Thyroid gland (tissue), 4 donors: ENCODE data around the gene DDHD1. TPM values are rescaled to one million over a fixed set of nuclear protein-coding genes. Genes with fewer than 3 reads are reported as not detected.

Experiments used
- DNase-seq, 2 donors: peaks; one replicate each; pipeline ENCODE4 v3.0.0-alpha.2; 2019
- H3K27ac ChIP-seq, 3 donors: fragments of 200-600 bp; sonication (generic); 1 replicate in 2 of 3; 2 replicates in 1 of 3; pipeline ENCODE4 v1.5.1; 2016 to 2019; ENCODE audit warnings: mild to moderate bottlenecking in 1 of 3, moderate library complexity in 1 of 3
- H3K27me3 ChIP-seq: fragments of 200-600 bp; sonication (generic); one replicate; pipeline ENCODE4 v1.5.1; 2019
- H3K36me3 ChIP-seq, 2 donors: fragments of 200-600 bp; sonication (generic); one replicate each; pipeline ENCODE4 v1.5.1; 2016 to 2019
- H3K4me1 ChIP-seq, 2 donors: fragments of 200-600 bp; sonication (generic); one replicate each; pipeline ENCODE4 v1.5.1; 2017 to 2019
- H3K4me3 ChIP-seq, 3 donors: fragments of 200-600 bp; sonication (generic); replicated peaks in 1 of 3; 1 replicate in 2 of 3; 2 replicates in 1 of 3; pipeline ENCODE4 v1.5.1; 2016; ENCODE audit warnings: mild to moderate bottlenecking in 1 of 3
- H3K9me3 ChIP-seq: fragments of 200-600 bp; sonication (generic); one replicate; pipeline ENCODE4 v1.5.1; 2017
- POLR2A ChIP-seq, 2 donors: fragments of 450-650 bp; IDR thresholded peaks; one replicate each; pipeline ENCODE4 v1.6.1; 2017; ENCODE audit warnings: antibody characterized with exemption in 2 of 2, mild to moderate bottlenecking in 2 of 2, moderate library complexity in 1 of 2
- WGBS, 2 donors: methylation state at CpG; one replicate each; pipeline ENCODE4 v1.1.5; 2017; 5-methylcytosine and 5-hydroxymethylcytosine counted together
- intact Hi-C: fragments of 100-400 bp; cut with DNase I; formaldehyde crosslinking; loops from one replicate; pipeline ENCODE4 v1.15.1; 2023
- total RNA-seq, 4 donors: library from RNA; depleted of rRNA; stranded (reverse); fragments of >200 nt; gene quantifications; one replicate each; pipeline ENCODE4 v1.2.3, GENCODE V29; 2016
- TF ChIP-seq, protein P1 (sequence below), 6 experiments: fragments of 200-600 bp in 3 of 6; fragments of 450-650 bp in 3 of 6; sonication (generic) in 3 of 6; IDR thresholded peaks; one replicate each; pipeline ENCODE4 v1.5.1; 2016 to 2019; ENCODE audit warnings: antibody characterized with exemption in 6 of 6, mild to moderate bottlenecking in 2 of 6, inconsistent platforms in 1 of 6, moderate library complexity in 1 of 6

DDHD1 gene
- total RNA-seq, 4 donors from 2014 or later = 17.1 to 34.6 (median 18.5) TPM

DNA sequence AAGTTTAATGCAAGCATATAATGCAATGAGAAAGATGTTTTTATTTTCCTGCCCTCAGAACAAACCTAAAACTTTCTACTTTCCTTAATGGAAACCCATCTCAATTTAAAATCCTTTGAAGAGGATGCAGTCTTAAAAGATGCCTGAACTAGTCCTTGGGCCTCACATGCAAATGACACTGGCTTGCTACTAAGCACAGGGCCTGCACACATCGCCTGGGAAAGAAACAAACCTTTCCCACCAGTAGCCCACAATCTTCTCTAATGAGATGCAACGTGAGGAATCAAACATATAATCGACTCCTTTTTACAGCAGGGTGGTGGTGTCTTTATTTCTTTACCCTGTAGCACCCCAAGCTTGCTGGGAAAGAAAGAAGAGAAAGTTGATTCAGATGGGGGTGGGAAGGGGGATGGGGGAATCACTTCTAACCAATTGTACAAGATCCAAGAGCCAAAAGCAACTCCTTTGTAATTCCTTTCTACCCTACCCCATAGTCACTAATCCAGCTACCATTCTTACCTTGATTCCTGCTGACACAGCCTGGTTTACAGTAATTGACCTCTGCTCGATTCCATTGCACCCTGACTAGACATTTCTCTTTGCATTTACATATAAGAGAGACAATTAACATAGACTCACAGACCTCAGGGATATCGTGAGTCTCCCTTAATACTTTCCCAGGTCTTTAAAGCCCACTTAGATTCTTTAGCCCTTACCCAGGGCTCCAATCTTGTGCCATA, 132.8 kb downstream of the DDHD1 start:
- intact Hi-C loops = no loop called here

DNA sequence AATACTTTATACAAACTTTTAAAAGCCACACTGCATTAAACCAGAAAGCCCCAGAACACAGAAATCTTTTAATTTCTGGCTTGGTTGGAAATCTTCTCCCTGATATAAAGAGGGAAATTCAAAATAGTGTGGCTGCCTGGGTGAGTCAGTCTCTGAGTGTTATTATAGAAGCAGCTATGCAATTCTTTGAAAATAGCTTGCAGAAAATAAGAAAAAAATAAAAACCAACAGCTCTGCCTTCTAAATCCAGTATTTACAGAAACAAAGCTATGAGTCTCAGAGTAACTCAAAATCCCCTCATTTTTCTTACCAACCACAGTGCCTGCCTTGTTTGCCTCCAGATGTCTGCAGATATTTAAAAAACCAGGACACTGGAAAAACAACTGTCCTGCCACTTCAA, 133.7 kb downstream of the DDHD1 start:
- TF ChIP-seq POLR2A (IDR thresholded peaks at IDR 0.05) = no peak
- TF ChIP-seq, protein P1, sequence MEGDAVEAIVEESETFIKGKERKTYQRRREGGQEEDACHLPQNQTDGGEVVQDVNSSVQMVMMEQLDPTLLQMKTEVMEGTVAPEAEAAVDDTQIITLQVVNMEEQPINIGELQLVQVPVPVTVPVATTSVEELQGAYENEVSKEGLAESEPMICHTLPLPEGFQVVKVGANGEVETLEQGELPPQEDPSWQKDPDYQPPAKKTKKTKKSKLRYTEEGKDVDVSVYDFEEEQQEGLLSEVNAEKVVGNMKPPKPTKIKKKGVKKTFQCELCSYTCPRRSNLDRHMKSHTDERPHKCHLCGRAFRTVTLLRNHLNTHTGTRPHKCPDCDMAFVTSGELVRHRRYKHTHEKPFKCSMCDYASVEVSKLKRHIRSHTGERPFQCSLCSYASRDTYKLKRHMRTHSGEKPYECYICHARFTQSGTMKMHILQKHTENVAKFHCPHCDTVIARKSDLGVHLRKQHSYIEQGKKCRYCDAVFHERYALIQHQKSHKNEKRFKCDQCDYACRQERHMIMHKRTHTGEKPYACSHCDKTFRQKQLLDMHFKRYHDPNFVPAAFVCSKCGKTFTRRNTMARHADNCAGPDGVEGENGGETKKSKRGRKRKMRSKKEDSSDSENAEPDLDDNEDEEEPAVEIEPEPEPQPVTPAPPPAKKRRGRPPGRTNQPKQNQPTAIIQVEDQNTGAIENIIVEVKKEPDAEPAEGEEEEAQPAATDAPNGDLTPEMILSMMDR (IDR thresholded peaks at IDR 0.05) = no peak
- Histone ChIP-seq H3K36me3 (no peaks in the 10 kb centered on the region), H3K4me3 (no peak overlapping the region), H3K27me3 (no peaks in the 10 kb centered on the region), H3K27ac (no peak overlapping the region), H3K9me3 (no peaks in the 10 kb centered on the region), H3K4me1 (no peaks in the 10 kb centered on the region)
- DNase-seq = no peak
- intact Hi-C loops = no loop called here

More for the DNA sequence above, 132.8 kb downstream of the DDHD1 start:
- no peak overlapping the region for H3K27ac ChIP-seq
- TF ChIP-seq POLR2A (IDR thresholded peaks at IDR 0.05) = no peak
- TF ChIP-seq, protein P1 (IDR thresholded peaks at IDR 0.05) = no peak
- H3K4me3 ChIP-seq = no peak overlapping the region
- no peaks in the 10 kb centered on the region for H3K9me3 ChIP-seq
- H3K36me3 ChIP-seq = no peaks in the 10 kb centered on the region
- H3K27me3 ChIP-seq = no peaks in the 10 kb centered on the region
- WGBS, 2 donors = 72 to 73% methylated on average over 5 of the region's 5 CpGs
- DNase-seq = no peak
- H3K4me1 ChIP-seq = no peaks in the 10 kb centered on the region

DNA sequence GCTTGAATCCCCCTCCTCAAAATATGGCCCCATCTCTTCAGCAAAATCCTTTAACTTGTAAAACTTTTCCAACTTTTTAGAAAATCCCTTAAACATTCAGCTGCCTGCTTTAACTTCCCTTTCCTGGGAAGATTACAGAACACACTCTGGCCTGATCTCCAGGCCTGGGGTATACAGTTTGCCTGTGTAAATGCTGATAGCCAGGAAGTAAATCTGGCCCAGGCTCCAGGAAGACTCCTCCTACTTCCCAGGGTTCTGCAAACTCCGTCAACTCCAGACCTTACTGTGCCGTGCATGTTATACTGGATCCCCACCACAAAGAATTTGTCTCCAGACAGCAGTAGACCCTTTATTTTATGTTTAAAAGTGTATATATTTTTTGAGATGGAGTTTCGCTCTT, 135.3 kb downstream of the DDHD1 start:
- no peak for DNase-seq
- TF ChIP-seq, protein P1 (IDR thresholded peaks at IDR 0.05) = no peak
- TF ChIP-seq POLR2A (IDR thresholded peaks at IDR 0.05) = no peak
- intact Hi-C loops = no loop called here

DNA sequence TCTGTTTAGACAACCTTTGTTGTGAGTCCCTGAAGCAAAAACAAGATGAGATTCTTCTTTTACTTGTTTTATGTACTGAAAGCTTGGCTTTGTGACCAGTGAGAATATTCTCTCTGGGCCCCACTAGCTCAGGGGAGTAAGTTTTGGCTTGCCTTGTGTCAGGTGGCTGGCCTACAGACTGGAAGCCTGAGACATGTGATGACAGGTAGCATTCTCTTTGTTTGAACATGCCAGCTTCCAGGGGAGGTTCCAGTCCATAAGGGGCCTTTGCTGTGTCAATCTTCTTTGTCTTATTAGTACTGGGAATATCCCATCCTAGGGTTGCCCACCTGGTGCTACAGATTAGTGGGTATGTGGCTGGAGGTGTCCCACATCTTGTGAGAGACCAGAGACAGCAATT, 136.2 kb downstream of the DDHD1 start:
- H3K27me3 ChIP-seq = no peaks in the 10 kb centered on the region
- H3K4me1 ChIP-seq = no peaks in the 10 kb centered on the region
- no peak overlapping the region for H3K4me3 ChIP-seq
- intact Hi-C loops = no loop called here
- no peaks in the 10 kb centered on the region for H3K36me3 ChIP-seq
- no peaks in the 10 kb centered on the region for H3K9me3 ChIP-seq
- TF ChIP-seq, protein P1 (IDR thresholded peaks at IDR 0.05) = no peak
- TF ChIP-seq POLR2A (IDR thresholded peaks at IDR 0.05) = no peak
- no peak for DNase-seq
- H3K27ac ChIP-seq = no peak overlapping the region

More for the DNA sequence above, 135.3 kb downstream of the DDHD1 start:
- H3K27ac ChIP-seq = no peak overlapping the region
- no peak overlapping the region for H3K4me3 ChIP-seq
- H3K36me3 ChIP-seq = no peaks in the 10 kb centered on the region
- WGBS, 2 donors = 89 to 93% methylated on average over 3 of the region's 3 CpGs
- no peaks in the 10 kb centered on the region for H3K27me3 ChIP-seq
- H3K4me1 ChIP-seq = no peaks in the 10 kb centered on the region
- no peaks in the 10 kb centered on the region for H3K9me3 ChIP-seq

DNA sequence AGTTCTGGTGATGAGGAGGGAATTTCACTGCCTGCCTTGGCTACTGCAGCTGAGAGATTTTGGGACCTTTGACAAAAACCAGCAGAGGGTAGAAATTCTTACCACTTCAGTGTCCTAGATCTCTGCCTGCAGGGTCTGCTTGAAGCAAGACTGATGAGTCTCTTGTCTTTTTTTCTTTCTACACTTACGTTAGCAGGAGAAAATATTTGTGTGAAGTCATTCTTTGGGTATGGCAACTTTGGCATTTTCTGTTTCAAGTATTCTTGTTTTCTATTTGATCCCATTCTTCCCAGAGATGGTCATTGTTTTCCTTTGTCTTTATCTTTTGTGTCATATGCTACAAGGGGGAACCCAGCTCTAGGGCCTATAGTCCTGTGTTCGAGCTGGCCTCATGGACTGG, 136.6 kb downstream of the DDHD1 start:
- WGBS, 2 donors = 77 to 85% methylated on average over 2 of the region's 2 CpGs
- no peak for TF ChIP-seq POLR2A (IDR thresholded peaks at IDR 0.05)
- TF ChIP-seq, protein P1 (IDR thresholded peaks at IDR 0.05) = no peak
- no peak overlapping the region for H3K27ac ChIP-seq
- no peaks in the 10 kb centered on the region for H3K36me3 ChIP-seq
- DNase-seq = no peak
- H3K9me3 ChIP-seq = no peaks in the 10 kb centered on the region
- H3K27me3 ChIP-seq = no peaks in the 10 kb centered on the region
- H3K4me3 ChIP-seq = no peak overlapping the region
- H3K4me1 ChIP-seq = no peaks in the 10 kb centered on the region
- intact Hi-C loops = no loop called here
